Activated T-cell treated with anti-CD3 and anti-CD28 coated beads for 24 hours (primary cell): Measurements from ENCODE around the gene OR10V1.
A peak's percentile ranks its signal among the peaks of the same experiment; 100 is the strongest.

Experiments
- DNase-seq: peaks from one replicate; pipeline ENCODE4 v3.0.0-alpha.2; 2020; ENCODE audit warnings: low read depth

The OR10V1 gene

DNA sequence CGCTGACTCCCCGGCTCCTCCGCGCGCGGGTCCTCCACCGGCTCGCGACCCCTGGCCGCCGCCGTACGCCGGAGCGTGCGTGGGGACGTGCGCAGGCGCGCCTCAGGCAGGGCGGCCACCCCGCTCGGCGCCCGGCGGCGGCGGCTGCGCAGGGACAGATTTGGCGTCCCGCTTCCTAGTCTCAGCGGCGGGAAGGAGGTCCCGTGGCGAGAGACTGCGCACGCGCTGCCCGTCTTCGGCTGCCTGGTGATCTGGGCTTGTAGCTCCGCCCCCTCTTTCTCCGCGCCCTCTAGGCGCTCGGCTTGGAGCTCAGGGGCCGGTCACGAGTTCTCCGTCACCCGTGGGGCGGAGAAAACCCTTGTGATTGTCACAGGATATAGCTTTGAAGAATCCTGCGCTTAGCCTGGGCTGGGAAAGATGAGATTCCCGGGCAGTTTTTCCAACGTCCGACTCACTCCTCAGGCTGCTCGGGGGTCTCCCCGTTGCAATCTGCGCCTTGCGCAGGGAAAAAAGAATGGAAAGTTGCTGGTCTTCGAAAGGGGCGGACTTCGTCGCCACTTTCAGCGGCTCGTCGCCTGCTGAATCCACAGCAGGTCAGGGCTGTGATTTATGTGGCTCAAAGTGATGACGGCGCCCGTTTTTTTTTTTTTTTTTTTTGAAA, 44.6 kb downstream of the OR10V1 start, which contains the start of gene PATL1:
PATL1 (minus strand) TSS at position 88 of the 661 bp plus-strand sequence. CDS start 142 bp downstream, outside the sequence.
- peak; percentile 97 for DNase-seq

DNA sequence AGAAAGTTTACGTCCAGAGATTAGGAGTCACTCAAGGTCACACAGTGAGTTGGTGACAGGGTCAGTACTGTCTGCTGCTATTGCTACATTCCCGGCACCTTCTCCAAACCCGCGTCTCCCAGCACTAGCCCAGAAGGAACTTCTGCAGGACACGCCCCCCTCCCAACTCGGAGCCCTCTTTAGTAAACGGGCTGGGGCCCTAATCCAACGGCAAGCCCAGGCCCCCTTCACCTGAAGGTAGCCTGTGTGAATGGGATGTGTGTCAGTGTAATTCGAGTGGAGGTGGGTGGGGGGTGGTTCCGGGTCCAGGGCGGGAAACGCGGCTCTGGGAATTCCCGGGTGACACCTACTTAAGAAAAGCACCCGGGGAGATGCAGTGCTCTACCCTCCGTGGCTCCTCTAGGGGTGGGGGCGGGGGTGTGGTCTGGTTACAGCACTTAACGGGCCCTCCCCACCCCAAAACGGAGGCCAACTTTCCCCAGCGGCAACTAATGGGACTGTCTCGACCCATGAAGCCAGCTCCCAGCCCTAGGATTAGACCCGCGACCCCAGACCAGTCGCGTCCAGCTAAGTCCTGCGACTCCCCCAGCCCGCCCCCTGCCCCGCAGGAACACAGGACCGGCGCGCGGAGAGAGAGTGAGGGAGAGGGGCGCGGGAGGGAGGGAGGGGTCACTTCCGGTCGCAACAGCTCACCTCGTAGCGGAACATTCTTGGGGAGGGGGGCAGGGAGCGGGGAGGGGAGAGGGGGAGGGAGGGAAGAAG, 45.3 kb downstream of the OR10V1 start:
- DNase-seq: peak; percentile 62

DNA sequence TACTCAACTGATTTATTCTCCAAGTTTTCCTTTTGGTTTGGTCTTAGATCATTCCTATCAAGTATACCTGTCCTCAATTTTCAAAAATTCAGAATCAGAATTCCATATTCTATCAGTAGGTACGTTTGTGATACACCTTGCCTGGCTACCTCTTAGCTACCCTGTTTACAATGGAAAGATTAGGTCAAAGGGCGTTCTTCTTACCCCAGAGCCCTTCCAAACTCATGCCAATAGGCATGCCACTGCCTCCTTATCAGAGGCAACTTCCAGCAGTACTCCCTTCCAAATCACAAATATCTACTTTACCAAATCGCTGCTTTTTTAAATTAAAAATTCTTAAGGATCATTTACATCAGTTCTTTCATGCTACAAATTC, 45.8 kb downstream of the OR10V1 start:
- no peak for DNase-seq

DNA sequence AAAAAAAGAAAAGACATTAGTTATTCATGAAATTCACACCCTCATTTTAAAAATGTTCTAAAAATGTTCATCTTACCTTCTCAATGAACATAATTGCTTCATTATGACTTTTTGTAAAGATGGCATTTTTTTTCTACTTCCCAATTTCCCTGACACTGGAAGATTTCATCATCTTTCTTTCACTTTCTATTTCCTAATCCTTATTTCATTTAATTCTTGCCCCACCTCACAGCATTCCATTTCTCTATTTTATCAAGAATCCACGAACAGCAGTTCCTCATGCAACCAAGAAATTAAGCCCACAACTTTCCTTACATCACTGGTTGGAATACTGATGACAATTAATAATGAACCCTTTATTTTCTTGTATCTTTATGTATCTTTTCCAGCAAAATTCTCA, 46.7 kb downstream of the OR10V1 start:
- no peak for DNase-seq
